K562 (cell line): ENCODE measurements around the gene MYL12A. TPM values are rescaled to one million over a fixed set of nuclear protein-coding genes. Genes with fewer than 3 reads are reported as not detected.

ENCODE experiments used
- CEBPG ChIP-seq, 3 experiments: fragments of 200-800 bp in 1 of 3; sonication (Bioruptor generic) in 1 of 3; sonication (generic) in 1 of 3; formaldehyde crosslinking in 1 of 3; IDR thresholded peaks in 2 of 3; conservative IDR thresholded peaks in 1 of 3; 2 replicates each; pipeline versions ENCODE4 v1.6.1 to v1.8.0; 2016 to 2022; ENCODE audit warnings: missing compliant biosample characterization in 2 of 3, missing genetic modification characterization in 2 of 3, mild to moderate bottlenecking in 1 of 3, missing genetic modification reagents in 1 of 3
- EZH2 ChIP-seq: IDR thresholded peaks from 2 replicates; pipeline ENCODE4 v1.6.1; 2012; ENCODE audit warnings: low read depth, mild to moderate bottlenecking, inconsistent platforms, low read length, borderline replicate concordance
- GABPA ChIP-seq: fragments of 200-800 bp; sonication (Bioruptor generic); conservative IDR thresholded peaks from 2 replicates; pipeline ENCODE4 v1.6.1; 2016; ENCODE audit warnings: low read depth, missing genetic modification characterization, missing compliant biosample characterization
- ZNF445 ChIP-seq: fragments of 250-450 bp; sonication (Bioruptor Pico); IDR thresholded peaks from 2 replicates; pipeline ENCODE4 v1.4.0; 2020; ENCODE audit warnings: low read depth, mild to moderate bottlenecking, moderate library complexity
- ZNF699 ChIP-seq: fragments of 250-450 bp; sonication (Bioruptor Pico); IDR thresholded peaks from 2 replicates; pipeline ENCODE4 v1.8.0; 2021; ENCODE audit warnings: mild to moderate bottlenecking, moderate library complexity; ENCODE audit not compliant: insufficient replicate concordance
- polyA plus RNA-seq, 8 experiments: library from polyadenylated mRNA; depleted of rRNA in 4 of 8; stranded (reverse) in 5 of 8; unstranded in 3 of 8; fragments of >200 nt; fragmentation: Nextera tagmentation in 2 of 8; fragmentation: Illumina TruSeq in 1 of 8; extraction: Ambion mirVana in 2 of 8; extraction: Trizol in 1 of 8; gene quantifications; 2 replicates each; pipeline versions ENCODE4 v1.2.1 to v1.2.3, GENCODE V29; 2011 to 2014; ENCODE audit warnings: inconsistent platforms in 1 of 8, missing spikeins in 1 of 8
- total RNA-seq, 7 experiments: library from RNA; depleted of rRNA in 6 of 7; stranded (reverse); fragments of >200 nt in 6 of 7; fragmentation: Illumina TruSeq in 2 of 7; extraction: Trizol in 2 of 7; gene quantifications; 2 replicates each; pipeline versions ENCODE4 v1.2.1 to v1.2.3, GENCODE V29; 2011 to 2021; ENCODE audit warnings: low replicate concordance in 1 of 7
- TF ChIP-seq, protein P1 (sequence below): fragments of 200-600 bp; sonication (generic); IDR thresholded peaks from one replicate; pipeline ENCODE4 v1.6.1; 2012; ENCODE audit warnings: mild to moderate bottlenecking, low read depth, low read length, inconsistent platforms
- TF ChIP-seq, protein P2 (sequence below): sonication (generic); formaldehyde crosslinking; IDR thresholded peaks from 2 replicates; pipeline ENCODE4 v1.8.0; 2022; ENCODE audit warnings: mild to moderate bottlenecking, missing genetic modification reagents
- TF ChIP-seq, protein P3 (sequence below): fragments of 450-650 bp; conservative IDR thresholded peaks from 2 replicates; pipeline ENCODE4 v1.6.1; 2016; ENCODE audit warnings: missing genetic modification characterization, low read depth, mild to moderate bottlenecking, control low read depth, missing compliant biosample characterization

Gene MYL12A
- total and polyA plus RNA-seq, 9 of the 15 experiments (the other 6 are each of a cell fraction or from before 2014, with no cell fraction given) = 308 to 1,031 (median 559) TPM

DNA sequence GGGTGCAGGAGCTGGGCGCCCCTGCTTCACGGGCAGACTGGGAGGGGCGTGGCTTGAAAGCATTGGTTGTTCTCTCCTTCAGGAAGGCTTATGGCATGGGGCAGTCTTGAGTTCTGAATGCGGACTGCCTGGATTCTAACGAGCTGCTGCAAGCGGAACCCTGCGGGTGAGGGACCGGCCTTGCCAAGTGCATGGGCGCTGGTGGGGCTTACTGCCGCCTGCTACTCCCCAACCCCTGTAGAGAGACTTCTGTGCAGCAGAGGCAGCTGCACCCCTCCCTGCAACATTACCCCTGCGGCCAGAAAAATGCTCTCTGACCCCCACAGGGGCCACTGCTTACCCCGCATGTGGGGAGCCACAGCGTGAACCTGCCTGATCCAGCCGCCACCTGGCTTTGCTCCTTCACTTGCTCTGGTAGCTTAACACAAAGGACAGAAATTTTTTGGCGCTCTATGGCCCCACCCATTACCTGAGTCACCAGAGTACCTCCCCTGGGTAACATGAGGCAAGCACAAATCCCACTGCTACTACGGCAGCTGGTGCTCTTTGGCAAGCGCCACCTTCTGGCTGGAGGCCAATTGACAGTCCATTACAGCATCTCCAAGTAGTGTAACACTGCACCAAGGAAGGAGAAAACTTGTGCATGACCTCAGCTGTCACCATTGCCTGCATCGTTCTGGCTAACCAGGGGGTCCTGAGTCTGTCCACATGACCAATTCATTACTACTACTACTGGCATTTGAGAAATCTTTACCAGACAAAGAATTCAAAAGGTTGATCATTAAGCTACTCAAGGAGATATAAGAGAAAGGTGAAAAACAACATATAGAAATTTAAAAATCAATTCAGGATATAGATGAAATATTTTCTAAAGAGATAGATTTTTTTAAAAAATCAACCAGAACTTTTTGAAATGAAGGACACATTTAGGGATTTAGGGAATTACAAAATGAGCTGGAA is 49.7 kb downstream of the MYL12A start (continued):
- TF ChIP-seq, protein P1, sequence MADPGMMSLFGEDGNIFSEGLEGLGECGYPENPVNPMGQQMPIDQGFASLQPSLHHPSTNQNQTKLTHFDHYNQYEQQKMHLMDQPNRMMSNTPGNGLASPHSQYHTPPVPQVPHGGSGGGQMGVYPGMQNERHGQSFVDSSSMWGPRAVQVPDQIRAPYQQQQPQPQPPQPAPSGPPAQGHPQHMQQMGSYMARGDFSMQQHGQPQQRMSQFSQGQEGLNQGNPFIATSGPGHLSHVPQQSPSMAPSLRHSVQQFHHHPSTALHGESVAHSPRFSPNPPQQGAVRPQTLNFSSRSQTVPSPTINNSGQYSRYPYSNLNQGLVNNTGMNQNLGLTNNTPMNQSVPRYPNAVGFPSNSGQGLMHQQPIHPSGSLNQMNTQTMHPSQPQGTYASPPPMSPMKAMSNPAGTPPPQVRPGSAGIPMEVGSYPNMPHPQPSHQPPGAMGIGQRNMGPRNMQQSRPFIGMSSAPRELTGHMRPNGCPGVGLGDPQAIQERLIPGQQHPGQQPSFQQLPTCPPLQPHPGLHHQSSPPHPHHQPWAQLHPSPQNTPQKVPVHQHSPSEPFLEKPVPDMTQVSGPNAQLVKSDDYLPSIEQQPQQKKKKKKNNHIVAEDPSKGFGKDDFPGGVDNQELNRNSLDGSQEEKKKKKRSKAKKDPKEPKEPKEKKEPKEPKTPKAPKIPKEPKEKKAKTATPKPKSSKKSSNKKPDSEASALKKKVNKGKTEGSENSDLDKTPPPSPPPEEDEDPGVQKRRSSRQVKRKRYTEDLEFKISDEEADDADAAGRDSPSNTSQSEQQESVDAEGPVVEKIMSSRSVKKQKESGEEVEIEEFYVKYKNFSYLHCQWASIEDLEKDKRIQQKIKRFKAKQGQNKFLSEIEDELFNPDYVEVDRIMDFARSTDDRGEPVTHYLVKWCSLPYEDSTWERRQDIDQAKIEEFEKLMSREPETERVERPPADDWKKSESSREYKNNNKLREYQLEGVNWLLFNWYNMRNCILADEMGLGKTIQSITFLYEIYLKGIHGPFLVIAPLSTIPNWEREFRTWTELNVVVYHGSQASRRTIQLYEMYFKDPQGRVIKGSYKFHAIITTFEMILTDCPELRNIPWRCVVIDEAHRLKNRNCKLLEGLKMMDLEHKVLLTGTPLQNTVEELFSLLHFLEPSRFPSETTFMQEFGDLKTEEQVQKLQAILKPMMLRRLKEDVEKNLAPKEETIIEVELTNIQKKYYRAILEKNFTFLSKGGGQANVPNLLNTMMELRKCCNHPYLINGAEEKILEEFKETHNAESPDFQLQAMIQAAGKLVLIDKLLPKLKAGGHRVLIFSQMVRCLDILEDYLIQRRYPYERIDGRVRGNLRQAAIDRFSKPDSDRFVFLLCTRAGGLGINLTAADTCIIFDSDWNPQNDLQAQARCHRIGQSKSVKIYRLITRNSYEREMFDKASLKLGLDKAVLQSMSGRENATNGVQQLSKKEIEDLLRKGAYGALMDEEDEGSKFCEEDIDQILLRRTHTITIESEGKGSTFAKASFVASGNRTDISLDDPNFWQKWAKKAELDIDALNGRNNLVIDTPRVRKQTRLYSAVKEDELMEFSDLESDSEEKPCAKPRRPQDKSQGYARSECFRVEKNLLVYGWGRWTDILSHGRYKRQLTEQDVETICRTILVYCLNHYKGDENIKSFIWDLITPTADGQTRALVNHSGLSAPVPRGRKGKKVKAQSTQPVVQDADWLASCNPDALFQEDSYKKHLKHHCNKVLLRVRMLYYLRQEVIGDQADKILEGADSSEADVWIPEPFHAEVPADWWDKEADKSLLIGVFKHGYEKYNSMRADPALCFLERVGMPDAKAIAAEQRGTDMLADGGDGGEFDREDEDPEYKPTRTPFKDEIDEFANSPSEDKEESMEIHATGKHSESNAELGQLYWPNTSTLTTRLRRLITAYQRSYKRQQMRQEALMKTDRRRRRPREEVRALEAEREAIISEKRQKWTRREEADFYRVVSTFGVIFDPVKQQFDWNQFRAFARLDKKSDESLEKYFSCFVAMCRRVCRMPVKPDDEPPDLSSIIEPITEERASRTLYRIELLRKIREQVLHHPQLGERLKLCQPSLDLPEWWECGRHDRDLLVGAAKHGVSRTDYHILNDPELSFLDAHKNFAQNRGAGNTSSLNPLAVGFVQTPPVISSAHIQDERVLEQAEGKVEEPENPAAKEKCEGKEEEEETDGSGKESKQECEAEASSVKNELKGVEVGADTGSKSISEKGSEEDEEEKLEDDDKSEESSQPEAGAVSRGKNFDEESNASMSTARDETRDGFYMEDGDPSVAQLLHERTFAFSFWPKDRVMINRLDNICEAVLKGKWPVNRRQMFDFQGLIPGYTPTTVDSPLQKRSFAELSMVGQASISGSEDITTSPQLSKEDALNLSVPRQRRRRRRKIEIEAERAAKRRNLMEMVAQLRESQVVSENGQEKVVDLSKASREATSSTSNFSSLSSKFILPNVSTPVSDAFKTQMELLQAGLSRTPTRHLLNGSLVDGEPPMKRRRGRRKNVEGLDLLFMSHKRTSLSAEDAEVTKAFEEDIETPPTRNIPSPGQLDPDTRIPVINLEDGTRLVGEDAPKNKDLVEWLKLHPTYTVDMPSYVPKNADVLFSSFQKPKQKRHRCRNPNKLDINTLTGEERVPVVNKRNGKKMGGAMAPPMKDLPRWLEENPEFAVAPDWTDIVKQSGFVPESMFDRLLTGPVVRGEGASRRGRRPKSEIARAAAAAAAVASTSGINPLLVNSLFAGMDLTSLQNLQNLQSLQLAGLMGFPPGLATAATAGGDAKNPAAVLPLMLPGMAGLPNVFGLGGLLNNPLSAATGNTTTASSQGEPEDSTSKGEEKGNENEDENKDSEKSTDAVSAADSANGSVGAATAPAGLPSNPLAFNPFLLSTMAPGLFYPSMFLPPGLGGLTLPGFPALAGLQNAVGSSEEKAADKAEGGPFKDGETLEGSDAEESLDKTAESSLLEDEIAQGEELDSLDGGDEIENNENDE = no peak
- TF ChIP-seq EZH2 = no peak
- TF ChIP-seq ZNF445 (CRISPR knock-in tag) = no peak
- TF ChIP-seq GABPA = no peak
- TF ChIP-seq, protein P2, sequence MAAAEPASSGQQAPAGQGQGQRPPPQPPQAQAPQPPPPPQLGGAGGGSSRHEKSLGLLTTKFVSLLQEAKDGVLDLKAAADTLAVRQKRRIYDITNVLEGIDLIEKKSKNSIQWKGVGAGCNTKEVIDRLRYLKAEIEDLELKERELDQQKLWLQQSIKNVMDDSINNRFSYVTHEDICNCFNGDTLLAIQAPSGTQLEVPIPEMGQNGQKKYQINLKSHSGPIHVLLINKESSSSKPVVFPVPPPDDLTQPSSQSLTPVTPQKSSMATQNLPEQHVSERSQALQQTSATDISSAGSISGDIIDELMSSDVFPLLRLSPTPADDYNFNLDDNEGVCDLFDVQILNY = peak; percentile 41; the same call in 1 of the 2 replicates
- TF ChIP-seq CEBPG (CRISPR knock-in tag; IDR thresholded peaks at IDR 0.05) = peak; percentile 85; the same call in 1 of the 2 replicates
- TF ChIP-seq CEBPG (tag; conservative IDR thresholded peaks at IDR 0.05 in 1 of 2, IDR thresholded peaks at IDR 0.05 in 1 of 2) = peak in 1 of 2 experiments; percentile 70; a peak in 2 of 4 replicates
- TF ChIP-seq ZNF699 = no peak
- TF ChIP-seq, protein P3, sequence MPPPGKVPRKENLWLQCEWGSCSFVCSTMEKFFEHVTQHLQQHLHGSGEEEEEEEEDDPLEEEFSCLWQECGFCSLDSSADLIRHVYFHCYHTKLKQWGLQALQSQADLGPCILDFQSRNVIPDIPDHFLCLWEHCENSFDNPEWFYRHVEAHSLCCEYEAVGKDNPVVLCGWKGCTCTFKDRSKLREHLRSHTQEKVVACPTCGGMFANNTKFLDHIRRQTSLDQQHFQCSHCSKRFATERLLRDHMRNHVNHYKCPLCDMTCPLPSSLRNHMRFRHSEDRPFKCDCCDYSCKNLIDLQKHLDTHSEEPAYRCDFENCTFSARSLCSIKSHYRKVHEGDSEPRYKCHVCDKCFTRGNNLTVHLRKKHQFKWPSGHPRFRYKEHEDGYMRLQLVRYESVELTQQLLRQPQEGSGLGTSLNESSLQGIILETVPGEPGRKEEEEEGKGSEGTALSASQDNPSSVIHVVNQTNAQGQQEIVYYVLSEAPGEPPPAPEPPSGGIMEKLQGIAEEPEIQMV (tag) = no peak
